ENCODE data around the gene C22orf23. TPM values are rescaled to one million over a fixed set of nuclear protein-coding genes. Genes with fewer than 3 reads are reported as not detected.

The C22orf23 gene
- total and polyA plus RNA-seq, 2 donors (not counting 1 experiment from before 2014, with no cell fraction given) = not detected

DNA sequence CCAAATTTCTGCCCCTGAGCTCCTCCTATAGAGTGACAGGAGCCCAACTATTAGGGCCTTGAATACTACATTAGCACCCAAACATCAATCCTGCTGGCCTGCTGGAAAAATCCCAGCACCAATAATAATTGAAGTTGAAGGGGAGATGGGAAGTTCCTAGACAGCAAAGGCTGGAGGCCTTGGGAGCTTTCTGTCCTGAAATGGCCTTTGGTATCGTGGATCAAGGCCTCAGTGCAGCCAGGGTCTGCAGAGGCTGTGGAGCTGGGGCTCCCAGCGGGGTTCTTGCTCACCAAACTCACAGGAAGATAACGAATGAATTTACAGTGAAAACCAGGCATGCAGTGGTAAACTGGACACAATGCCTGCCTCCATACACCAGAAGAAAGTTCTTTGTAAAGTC, 56.5 kb downstream of the C22orf23 start:
- no peak for ATAC-seq (ENCODE audit: low read depth)
- Histone ChIP-seq H4K20me1 (ENCODE audit: control insufficient read depth, insufficient read depth, low read length, poor library complexity, severe bottlenecking) (no peaks in the 10 kb centered on the region), H3K4me2 (replicated peaks; ENCODE audit: low read depth, low read length, poor library complexity, severe bottlenecking) (peak overlapping the region; percentile 65), H3K9me3 (ENCODE audit: control extremely low read depth in 1 of 3, control insufficient read depth in 2 of 3, insufficient read depth in 1 of 3, low read length in 2 of 3) (no peaks in the 10 kb centered on the region), H3K27ac (ENCODE audit: low read length in 2 of 2) (peak overlapping the region; percentile 76 to 83), H3K4me3 (ENCODE audit: control extremely low read depth in 1 of 5, extremely low read depth in 1 of 5, insufficient read depth in 1 of 5, low read depth in 2 of 5, low read length in 4 of 5) (no peak overlapping the region), H2AFZ (ENCODE audit: insufficient read depth, low read depth, low read length, poor library complexity, severe bottlenecking) (peak overlapping the region; percentile 59), H3K79me2 (ENCODE audit: control insufficient read depth, insufficient read depth, low read length) (no peaks in the 10 kb centered on the region), H3K36me3 (replicated peaks in 1 of 2; ENCODE audit: control extremely low read depth in 1 of 2, control insufficient read depth in 1 of 2, extremely low read depth in 1 of 2, insufficient read depth in 2 of 2, low read length in 1 of 2) (no peaks in the 10 kb centered on the region), H3K27me3 (replicated peaks in 1 of 4; ENCODE audit: control extremely low read depth in 1 of 4, control insufficient read depth in 3 of 4, insufficient read depth in 4 of 4, low read length in 3 of 4) (no peaks in the 10 kb centered on the region), H3K4me1 (ENCODE audit: control insufficient read depth in 2 of 2, insufficient read depth in 2 of 2, low read length in 2 of 2) (peaks cover 11 to 19% of the 10 kb centered on the region in 2 donors), H3K9ac (ENCODE audit: low read length) (no peak overlapping the region)
- TF ChIP-seq EZH2 (IDR thresholded peaks at IDR 0.05; ENCODE audit: borderline replicate concordance, insufficient read depth, low read depth, low read length, poor library complexity, severe bottlenecking) = no peak
- TF ChIP-seq, protein P1, sequence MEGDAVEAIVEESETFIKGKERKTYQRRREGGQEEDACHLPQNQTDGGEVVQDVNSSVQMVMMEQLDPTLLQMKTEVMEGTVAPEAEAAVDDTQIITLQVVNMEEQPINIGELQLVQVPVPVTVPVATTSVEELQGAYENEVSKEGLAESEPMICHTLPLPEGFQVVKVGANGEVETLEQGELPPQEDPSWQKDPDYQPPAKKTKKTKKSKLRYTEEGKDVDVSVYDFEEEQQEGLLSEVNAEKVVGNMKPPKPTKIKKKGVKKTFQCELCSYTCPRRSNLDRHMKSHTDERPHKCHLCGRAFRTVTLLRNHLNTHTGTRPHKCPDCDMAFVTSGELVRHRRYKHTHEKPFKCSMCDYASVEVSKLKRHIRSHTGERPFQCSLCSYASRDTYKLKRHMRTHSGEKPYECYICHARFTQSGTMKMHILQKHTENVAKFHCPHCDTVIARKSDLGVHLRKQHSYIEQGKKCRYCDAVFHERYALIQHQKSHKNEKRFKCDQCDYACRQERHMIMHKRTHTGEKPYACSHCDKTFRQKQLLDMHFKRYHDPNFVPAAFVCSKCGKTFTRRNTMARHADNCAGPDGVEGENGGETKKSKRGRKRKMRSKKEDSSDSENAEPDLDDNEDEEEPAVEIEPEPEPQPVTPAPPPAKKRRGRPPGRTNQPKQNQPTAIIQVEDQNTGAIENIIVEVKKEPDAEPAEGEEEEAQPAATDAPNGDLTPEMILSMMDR (IDR thresholded peaks at IDR 0.05) = no peak
- 100% methylated on average over 3 of the region's 3 CpGs for WGBS (ENCODE audit: insufficient coverage)
- DNase-seq = no peak
- Mint-ChIP-seq H3K27me3 (no peaks in the 10 kb centered on the region), H3K4me3 (no peak overlapping the region), H3K27ac (peak overlapping the region; percentile 91), H3K9me3 (ENCODE audit: insufficient read depth) (no peaks in the 10 kb centered on the region), H3K4me1 (peaks cover 10% of the 10 kb centered on the region)
- intact Hi-C loops (cut with micrococcal nuclease) = loop anchor here (5.0 kb wide), 1 partner anchor 35 kb away; no protein-coding TSS in a partner anchor
- POLR2A ChIA-PET = interaction anchor here (0.6 kb wide), 1 partner anchor 317 kb away, joined by 5 read pairs; the partner anchor contains the start of gene LGALS2
- CTCF ChIA-PET = interaction anchor here (0.6 to 2.3 kb wide), 9 partner anchors 8 to 239 kb away, joined by 3 to 18 read pairs (median 4); partner anchors contain the start of genes MICALL1 and PDXP

DNA sequence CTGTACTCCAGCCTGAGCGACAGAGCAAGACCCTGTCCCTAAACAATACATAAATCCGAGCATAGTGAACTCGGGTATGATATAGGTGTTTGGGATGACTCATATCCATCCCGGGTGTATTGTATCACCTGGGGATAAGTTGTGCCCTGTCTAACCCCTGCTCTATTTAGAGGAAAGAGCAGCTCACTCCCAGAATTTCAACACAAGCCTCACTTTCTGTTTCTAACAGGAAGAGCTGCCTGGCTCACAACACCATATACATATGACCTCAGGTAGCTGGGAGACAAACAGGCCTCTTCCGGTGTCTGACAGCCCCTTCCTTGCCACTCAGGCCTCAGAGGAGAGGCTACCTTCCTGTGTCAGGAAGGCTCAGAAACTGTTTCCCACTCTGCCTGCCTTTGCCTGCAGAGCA, 57.2 kb downstream of the C22orf23 start:
- Mint-ChIP-seq H3K27me3 (no peaks in the 10 kb centered on the region), H3K4me3 (peak overlapping the region; percentile 30), H3K9me3 (ENCODE audit: insufficient read depth) (no peaks in the 10 kb centered on the region), H3K27ac (peak overlapping the region; percentile 91), H3K4me1 (peaks cover 10% of the 10 kb centered on the region)
- H3K4me1 ChIP-seq (ENCODE audit: control insufficient read depth in 2 of 2, insufficient read depth in 2 of 2, low read length in 2 of 2) = peaks cover 11 to 19% of the 10 kb centered on the region in 2 donors
- TF ChIP-seq EZH2 (IDR thresholded peaks at IDR 0.05; ENCODE audit: borderline replicate concordance, insufficient read depth, low read depth, low read length, poor library complexity, severe bottlenecking) = no peak
- TF ChIP-seq, protein P1 (IDR thresholded peaks at IDR 0.05) = no peak
- H3K27me3 ChIP-seq (replicated peaks in 1 of 4; ENCODE audit: control extremely low read depth in 1 of 4, control insufficient read depth in 3 of 4, insufficient read depth in 4 of 4, low read length in 3 of 4) = no peaks in the 10 kb centered on the region
- intact Hi-C loops (cut with micrococcal nuclease) = loop anchor here (5.0 kb wide), 1 partner anchor 36 kb away; no protein-coding TSS in a partner anchor
- ChIA-PET CTCF (interaction anchor here (0.5 to 2.3 kb wide), 12 partner anchors 9 to 255 kb away, joined by 3 to 18 read pairs (median 4); partner anchors contain the start of genes MICALL1 and PDXP), POLR2A (no interaction called here)
- peak; percentile 68 for DNase-seq
- H3K27ac ChIP-seq (ENCODE audit: low read length in 2 of 2) = peak overlapping the region; percentile 76 to 83
- peaks cover 0 to 5% of the 10 kb centered on the region in 2 experiments for H3K36me3 ChIP-seq (replicated peaks in 1 of 2; ENCODE audit: control extremely low read depth in 1 of 2, control insufficient read depth in 1 of 2, extremely low read depth in 1 of 2, insufficient read depth in 2 of 2, low read length in 1 of 2)
- H3K79me2 ChIP-seq (ENCODE audit: control insufficient read depth, insufficient read depth, low read length) = no peaks in the 10 kb centered on the region
- peak; percentile 82 for ATAC-seq (ENCODE audit: low read depth)
- H2AFZ ChIP-seq (ENCODE audit: insufficient read depth, low read depth, low read length, poor library complexity, severe bottlenecking) = peak overlapping the region; percentile 59
- no peaks in the 10 kb centered on the region for H3K9me3 ChIP-seq (ENCODE audit: control extremely low read depth in 1 of 3, control insufficient read depth in 2 of 3, insufficient read depth in 1 of 3, low read length in 2 of 3)
- H3K9ac ChIP-seq (ENCODE audit: low read length) = peak overlapping the region; percentile 24
- 0% methylated on average over 1 of the region's 5 CpGs for WGBS (ENCODE audit: insufficient coverage)
- H4K20me1 ChIP-seq (ENCODE audit: control insufficient read depth, insufficient read depth, low read length, poor library complexity, severe bottlenecking) = no peaks in the 10 kb centered on the region
- H3K4me3 ChIP-seq (ENCODE audit: control extremely low read depth in 1 of 5, extremely low read depth in 1 of 5, insufficient read depth in 1 of 5, low read depth in 2 of 5, low read length in 4 of 5) = peak overlapping the region in 2 of 5 experiments; percentile 21 to 37
- H3K4me2 ChIP-seq (replicated peaks; ENCODE audit: low read depth, low read length, poor library complexity, severe bottlenecking) = peak overlapping the region; percentile 65

All from B cell (primary cell).